Measurements from ENCODE around the gene DUSP28.

GRCh38 chr2:240576036-240576435 is 15.9 kb downstream of the DUSP28 start:
- TF ChIP-seq EZH2phosphoT487 (IDR thresholded peaks at IDR 0.05; ENCODE audit: low read depth) = no peak
- no peak for TF ChIP-seq CTCF (IDR thresholded peaks at IDR 0.05; ENCODE audit: low read depth, low read length)

Measured in OCI-LY3 (cell line).